Nucleus accumbens (tissue), 56 donors: Measurements from ENCODE around the gene TPO.
"Not testable (repeated sequence)": the region's sequence is repeated elsewhere in the genome, so short reads cannot be mapped to it uniquely, and the experiment has no call there.

Experiments used
- DNase-seq, 56 donors: peaks; one replicate each; lab custom pipeline; 2025; lab: John Stamatoyannopoulos, UW

Gene TPO

DNA sequence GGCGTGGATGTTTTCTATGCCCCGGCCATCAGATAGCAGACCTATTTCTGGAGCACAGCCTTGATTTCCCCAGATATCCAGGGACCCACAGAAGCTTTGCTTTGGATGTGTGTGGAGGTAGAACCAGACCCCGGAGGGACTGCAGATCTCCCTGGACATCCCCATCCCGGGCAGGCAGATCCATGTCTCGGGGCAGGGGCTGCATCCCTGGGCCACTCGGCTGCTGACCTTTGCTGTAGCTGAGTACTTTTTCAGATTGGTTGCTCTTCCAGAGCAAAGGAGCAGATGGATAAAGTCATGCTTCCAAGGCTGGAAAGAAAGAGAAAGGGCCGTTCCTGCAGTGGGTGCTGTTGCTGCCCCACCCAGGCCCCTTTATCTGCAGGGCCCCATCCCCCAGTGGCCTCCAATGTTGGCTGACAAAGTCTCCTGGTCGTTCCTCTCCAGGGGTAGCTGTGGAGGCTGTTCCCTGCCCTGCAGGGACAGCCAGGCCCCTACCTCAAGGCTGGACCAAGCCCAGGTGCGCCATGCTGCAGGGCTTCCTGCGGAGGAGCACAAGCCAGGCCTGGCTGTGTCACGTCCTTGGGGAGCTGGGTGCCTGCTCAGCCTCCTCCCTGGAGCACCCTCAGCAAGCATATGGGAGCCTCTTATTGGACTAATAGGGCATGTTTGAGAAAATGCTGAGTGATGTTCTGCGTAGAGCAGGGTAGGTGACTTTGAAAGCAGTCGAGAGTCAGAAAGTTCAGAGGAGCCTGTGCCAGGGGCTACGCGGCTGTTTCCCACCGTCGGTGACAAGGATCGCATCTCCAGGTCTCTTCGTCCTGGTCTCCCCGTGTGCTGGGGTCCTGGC lies 68.4 kb downstream of the TPO start:
- no peak for DNase-seq

DNA sequence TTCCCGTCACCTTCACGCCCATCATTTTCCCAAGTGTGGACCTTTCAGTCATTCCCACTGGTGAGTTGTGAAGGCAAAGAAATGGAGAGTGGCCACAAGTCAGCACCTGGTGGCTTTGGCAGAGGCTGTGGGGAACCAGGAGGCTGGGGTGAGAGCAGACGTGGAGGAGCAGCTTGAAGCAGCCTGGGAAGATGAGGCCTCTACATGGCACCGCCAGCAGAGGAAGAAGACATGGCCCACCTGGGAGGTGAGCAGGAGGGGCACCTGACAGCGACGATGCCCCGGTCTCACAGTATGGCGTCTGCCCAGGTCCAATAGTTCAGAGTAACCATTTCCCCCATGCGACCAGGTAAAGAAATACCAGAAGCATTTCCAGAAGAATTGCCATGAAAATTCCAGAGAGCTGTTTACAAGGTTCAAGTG lies 69.0 kb downstream of the TPO start:
- no peak for DNase-seq

DNA sequence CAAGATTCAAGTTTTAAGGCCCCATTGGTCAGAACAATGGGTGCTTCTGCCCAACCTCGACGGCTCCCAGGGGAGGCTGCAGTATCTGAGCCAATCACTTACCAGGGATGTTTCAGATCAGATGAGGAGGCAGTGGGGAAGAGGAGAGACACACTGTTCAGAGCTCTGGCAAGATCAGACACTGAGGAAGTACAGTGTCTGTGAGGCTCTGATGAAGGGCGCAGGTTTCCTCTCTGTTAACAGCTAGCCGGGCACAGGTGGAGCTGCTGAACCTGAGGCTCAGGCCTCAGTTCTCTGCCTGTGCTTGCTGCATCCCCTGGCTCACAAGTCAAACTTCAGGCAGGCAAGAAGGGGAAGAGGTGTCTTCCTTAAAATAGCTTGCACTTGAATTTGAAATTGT lies 69.7 kb downstream of the TPO start:
- no peak for DNase-seq

DNA sequence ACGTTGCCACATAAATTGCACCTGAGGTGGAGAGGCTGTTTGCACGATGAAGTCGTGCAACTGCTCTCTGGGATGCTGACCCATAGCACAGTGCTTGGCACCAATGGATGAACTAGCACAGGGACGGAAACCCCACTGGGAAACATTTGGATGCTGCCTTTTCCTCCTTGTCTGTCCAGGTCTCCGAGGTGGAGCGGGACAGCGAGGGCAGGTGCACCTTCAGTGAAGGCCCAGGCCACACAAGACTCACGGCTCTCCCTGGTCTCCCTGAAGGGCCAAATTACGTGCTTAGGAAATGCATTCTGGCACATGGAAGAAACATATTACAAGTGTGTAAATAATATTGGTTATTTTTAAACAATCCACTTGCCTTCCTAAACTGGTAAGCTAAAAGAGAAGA lies 70.3 kb downstream of the TPO start:
- no peak for DNase-seq

DNA sequence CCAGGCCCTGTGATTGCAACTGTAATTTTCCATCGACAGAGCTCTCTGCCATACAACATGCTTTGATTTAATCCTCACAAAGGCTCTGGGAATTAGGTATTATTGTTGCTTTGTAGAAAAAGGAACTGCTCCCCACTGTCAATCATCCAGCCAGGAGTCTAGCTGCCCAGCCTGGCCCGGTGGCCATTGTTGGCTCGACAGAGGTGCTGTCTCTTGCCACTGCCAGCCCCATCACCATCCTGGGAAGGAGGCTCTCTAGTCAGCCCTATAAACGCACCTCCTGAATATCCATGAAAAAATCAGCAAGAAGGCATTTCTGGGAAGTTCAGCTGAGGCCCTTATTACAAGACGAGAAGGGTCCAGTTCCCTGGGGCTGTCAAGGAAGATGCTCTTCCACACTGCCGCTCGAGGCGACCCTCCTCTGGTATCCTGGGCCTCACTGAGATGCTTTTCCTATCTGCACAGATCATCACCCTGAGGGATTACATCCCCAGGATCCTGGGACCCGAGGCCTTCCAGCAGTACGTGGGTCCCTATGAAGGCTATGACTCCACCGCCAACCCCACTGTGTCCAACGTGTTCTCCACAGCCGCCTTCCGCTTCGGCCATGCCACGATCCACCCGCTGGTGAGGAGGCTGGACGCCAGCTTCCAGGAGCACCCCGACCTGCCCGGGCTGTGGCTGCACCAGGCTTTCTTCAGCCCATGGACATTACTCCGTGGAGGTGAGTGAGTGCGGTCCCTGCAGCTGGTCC lies 71.0 kb downstream of the TPO start:
- no peak for DNase-seq

DNA sequence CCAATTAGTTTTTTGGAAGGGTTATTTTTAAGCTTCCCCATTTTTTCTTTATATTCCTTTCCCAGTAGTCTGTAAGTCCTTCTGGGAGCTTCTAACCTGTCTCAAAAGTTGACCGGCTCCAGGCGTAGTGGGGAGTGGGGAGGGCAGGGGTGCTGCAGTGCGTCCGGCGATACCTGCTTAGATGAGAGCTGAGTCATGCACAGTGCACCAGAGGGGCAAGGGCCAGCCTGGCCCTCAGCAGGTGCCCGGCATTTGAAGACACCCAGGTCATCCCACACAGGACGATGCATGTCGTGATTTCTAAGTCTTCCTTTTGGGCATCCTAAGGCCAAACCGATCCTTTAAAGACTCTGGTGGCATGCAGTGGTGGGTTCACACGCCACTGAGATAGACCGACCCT lies 73.4 kb downstream of the TPO start:
- no peak for DNase-seq

DNA sequence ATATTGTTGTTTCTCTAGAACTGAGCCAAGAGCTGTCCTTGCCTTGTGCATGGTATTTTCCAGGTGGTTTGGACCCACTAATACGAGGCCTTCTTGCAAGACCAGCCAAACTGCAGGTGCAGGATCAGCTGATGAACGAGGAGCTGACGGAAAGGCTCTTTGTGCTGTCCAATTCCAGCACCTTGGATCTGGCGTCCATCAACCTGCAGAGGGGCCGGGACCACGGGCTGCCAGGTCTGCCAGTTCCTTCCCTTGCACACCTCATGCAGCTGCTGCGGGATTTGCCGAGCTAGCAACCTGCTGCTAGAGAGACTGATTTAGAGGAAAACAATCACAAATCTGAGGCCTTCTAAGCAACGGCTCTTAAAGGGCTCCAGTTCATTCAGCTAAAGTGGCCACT lies 74.5 kb downstream of the TPO start:
- DNase-seq, result no peak

DNA sequence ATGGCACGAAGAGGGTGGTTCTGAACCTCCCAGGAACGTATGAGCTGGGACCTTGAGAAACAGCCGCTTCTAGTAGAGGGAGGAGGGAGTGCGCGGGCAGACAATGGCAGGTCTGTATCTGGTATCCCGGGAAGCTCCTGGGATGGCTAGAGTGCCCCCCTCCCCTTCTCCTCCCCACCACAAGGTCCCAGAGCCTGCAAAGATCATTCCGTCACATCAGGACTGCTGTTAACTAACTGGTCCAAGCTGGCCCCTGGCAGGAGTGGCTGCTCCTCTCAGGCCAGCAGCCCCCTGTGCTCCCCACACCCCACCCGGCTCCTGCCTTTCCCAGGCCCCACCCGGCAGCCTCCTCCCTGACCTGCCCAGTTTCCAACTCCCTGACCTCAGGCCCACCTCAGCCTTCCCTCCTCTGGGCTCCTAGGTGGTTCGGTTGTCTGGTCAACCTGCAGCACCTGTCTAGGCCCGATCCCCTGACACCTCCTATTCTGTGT lies 75.0 kb downstream of the TPO start:
- DNase-seq, result no peak

DNA sequence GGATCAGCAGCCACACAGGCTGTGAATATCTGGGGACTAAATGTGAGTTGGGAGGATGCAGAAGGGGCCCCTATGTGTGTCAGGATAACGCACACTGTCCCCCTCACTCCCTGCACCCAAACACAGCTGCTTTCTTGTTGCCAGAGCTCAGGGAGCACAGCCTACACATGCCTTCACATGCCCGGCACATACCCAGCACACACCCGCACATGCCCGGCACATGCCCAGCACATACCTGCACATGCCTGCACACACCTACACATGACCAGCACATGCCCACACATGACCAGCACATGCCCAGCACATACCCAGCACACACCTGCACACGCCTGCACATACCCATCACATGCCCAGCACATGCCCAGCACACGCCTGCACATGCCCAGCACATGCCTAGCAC lies 75.6 kb downstream of the TPO start:
- DNase-seq, result no peak

DNA sequence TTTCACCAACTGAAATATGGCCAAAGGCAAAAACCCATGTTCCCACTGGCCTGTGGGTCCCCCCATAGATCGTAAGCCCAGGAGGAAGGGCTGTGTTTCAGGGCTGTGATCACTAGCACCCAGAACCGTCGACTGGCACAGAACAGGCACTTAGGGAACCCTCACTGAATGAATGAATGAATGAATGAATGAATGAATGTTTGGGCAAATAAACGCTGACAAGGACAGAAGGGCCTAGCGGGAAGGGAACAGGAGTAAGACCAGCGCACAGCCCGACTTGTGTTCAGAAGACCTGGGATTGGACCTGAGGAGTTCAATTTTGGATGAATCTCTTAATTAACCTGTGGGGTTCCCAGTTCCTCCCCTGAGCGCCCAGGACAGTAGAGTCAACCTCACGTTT lies 76.2 kb downstream of the TPO start:
- DNase-seq, result no peak

DNA sequence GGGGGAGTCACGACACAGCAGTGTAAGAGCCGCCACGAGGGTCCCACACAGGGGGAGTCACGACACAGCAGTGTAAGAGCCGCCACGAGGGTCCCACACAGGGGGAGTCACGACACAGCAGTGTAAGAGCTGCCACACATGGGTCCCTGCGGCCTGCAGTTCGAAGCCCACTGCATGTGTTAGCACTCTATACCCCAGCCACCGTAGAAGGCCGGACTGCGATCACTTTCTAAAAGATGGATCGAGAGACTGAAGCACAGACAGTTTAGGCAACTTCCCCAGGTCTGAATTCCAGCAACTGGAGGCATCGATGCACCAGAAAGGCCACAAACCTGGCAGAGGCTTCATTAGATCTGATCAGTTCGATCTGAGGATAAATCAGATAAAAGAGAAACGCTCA lies 77.1 kb downstream of the TPO start:
- DNase-seq, result not testable (repeated sequence)

DNA sequence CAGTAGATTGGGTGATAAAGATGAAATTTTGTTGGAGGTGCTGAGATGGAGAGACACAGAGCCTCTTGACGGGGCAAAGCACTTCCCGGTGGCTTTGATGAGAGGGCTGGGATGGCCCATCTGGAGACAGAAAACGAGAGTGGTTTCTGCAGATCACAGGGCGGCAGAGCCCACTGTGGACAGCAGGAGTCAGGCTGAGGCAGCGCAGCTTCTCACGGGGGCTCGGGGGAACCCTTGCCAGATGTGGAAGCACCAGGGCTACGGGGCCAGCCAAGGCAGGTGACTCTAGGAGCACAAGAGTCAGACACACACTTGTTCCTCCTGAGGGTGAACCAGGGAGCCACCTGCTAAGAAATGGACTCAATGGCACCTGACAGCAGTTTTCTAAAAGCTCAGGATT lies 78.5 kb downstream of the TPO start:
- DNase-seq, result no peak

DNA sequence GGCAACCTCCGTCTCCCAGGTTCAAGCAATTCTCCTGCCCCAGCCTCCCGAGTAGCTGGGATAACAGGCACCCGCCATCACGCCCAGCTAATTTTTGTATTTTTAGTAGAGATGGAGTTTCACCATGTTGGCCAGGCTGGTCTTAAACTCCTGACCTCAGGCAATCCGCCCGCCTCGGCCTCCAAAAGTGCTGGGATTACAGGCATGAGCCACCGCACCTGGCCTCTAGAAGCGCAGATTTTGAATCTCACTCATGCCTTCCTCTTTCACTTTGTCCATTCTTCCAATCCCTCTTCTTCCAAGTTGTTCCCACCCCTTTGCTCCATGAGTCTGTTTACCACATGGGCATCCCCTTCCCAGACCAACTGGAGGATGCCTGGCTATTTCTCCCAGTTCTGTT lies 79.0 kb downstream of the TPO start:
- not testable (repeated sequence) for DNase-seq

DNA sequence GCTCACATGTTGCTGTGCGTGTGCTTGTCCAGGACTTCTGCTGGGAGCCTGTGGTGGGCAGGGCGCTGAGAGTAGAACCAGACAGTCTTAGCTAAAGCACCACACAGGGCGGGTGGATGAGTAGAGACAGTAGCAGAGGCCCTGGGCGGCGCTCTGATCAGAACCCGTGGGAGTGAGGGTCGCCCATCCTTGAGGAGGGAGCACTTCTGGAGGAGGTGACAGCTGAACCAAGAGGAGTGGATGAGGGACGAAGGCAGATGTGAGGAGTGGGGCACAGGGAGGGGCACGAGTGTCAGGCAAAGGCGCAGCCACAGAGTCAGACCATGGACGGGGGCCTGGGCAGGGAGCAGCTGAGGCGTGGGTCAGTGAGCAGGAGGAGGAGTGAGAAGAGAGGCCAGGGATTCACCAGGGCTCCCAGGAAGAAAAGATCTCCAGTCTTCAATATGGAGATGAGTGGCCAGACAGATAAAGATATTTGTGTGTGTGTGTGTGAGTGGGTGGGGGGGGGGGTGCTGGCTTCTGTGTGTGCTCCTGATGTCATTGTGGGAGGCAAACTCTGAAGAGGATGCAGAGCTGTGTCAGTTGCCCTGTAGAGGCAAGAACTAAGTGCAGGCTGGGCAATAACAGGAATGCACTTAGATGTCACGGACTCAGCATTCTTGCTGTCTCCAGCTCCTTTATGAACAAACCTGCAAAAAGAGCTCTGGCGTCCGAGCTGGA lies 79.6 kb downstream of the TPO start:
- DNase-seq, result no peak

DNA sequence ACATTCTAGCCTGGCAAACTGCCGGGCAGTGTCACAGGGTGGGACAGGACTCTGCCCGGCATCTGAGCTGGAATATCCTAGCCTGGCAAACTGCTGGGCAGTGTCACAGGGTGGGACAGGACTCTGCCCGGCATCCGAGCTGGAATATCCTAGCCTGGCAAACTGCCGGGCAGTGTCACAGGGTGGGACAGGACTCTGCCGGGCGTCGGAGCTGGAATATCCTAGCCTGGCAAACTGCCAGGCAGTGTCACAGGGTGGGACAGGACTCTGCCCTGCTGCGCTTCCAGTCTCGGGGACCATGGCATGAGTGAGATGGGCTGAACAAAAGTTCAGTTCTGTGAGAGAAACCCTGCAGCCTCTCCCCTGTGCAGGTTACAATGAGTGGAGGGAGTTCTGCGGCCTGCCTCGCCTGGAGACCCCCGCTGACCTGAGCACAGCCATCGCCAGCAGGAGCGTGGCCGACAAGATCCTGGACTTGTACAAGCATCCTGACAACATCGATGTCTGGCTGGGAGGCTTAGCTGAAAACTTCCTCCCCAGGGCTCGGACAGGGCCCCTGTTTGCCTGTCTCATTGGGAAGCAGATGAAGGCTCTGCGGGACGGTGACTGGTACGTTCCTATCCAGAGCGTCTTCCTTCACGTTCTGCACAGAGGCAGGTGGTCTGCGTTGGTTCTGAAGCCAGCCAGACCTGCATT lies 80.3 kb downstream of the TPO start:
- DNase-seq, result no peak

DNA sequence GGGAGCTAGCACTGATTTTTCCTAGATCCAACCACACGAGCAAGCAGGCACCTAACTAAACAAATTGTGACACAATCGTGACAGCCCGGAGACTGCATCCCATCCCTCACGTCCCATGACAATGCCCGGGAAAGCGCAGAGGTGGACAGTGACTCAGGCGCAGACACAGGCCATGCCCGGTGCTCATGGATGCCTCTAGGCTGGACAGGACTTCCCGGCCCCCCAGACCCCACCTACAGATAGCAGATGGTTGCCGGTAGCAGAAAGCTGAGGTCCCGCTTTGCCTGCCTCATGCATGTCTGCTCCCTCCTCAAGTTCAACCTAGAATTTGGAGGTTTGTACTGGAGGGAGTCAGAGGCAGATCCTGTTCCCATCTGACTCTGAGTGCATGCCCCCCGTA lies 81.0 kb downstream of the TPO start:
- DNase-seq, result no peak

DNA sequence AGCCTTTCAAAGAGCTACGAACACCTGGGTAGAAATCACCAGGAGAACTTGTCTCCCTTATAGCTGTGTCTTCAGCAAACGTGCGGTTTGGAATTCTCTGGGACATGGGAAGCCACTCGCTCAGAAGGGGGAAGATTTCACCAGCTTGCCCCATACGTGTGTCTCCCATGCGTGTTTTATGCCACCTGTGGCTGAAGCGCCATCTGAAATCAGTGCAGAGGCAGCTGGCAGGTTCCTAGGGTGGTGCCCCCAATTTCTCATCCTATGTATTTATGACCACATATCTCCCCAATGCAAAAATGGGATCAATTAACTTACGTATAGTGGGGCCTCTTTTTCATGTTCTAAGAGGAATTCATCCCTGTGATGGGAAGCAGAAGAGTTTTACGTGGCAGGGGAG lies 81.6 kb downstream of the TPO start:
- DNase-seq, result no peak

DNA sequence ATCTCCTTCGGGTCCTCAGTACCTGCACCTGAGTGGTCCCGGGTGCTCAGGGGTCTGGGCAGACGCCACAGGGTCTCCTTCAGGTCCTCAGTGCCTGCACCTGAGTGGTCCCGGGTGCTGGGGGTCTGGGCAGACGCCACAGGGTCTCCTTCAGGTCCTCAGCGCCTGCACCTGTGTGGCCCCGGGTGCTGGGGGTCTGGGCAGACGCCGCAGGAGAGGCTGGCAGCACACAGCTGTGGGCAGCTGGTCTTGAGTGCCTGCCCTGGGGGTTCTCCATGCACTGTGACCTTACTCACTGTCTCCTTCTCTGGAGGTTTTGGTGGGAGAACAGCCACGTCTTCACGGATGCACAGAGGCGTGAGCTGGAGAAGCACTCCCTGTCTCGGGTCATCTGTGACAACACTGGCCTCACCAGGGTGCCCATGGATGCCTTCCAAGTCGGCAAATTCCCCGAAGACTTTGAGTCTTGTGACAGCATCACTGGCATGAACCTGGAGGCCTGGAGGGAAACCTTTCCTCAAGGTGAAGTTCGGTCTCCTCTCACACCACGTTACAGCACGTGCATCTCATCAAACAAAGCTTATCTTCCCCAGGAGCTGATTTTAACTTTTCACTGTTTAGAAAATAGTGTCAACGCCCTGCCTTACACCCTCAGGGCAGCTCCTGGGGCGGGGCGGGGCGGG lies 82.6 kb downstream of the TPO start:
- no peak for DNase-seq

DNA sequence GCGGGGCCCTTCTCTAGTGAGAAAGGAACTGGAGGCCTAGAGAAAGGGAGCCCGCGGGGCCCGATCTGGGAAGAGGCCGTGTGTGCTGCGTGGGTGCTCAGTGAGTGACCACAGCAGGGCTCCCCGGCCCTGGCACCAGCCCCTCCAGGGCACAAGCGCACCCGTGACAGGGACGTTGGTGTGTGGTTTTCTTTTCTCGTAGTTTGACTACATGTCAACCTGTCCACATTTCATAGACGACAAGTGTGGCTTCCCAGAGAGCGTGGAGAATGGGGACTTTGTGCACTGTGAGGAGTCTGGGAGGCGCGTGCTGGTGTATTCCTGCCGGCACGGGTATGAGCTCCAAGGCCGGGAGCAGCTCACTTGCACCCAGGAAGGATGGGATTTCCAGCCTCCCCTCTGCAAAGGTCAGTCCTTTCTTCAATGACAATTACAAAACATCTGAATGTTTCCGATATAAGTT lies 83.1 kb downstream of the TPO start:
- DNase-seq, result no peak

DNA sequence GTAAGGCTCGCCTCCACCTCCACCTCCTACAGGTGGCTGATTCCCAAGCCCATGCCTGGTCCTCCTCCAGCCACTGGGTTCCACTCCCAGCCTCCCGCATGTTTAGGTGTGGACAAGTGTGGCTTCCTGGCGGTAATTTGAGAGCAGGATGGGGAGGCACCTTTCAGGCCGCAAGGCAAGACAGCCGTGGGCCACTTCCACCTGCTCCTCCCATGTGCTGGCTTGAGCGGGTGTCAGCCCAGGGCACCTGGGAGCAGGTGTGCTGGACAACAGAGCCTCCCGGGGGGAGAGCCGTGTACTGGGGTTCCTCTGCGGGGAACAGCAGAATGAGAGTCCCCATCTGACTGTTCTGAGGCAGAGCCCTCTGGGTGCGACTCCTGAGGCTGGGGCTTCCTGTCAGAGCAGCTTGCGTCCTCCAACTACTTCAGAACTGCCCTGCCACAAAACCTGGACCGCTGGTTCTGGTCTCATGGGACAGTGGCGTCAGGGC lies 83.9 kb downstream of the TPO start:
- no peak for DNase-seq
